Ovary (tissue), 9 donors: ENCODE data around the gene BUB1B. TPM values are rescaled to one million over a fixed set of nuclear protein-coding genes. Genes with fewer than 3 reads are reported as not detected.

Source experiments
- DNase-seq, 5 donors: peaks; one replicate each; pipeline ENCODE4 v3.0.0-alpha.2; 2019 to 2020
- H3K27ac ChIP-seq, 2 donors: fragments of 200-600 bp; one replicate each; pipeline versions ENCODE4 v1.5.1 to v1.8.0; 2019 to 2022
- H3K27me3 ChIP-seq: fragments of 200-600 bp; one replicate; pipeline ENCODE4 v1.8.0; 2022
- H3K36me3 ChIP-seq: fragments of 200-600 bp; sonication (generic); one replicate; pipeline ENCODE4 v1.5.1; 2019
- H3K4me1 ChIP-seq: one replicate; pipeline ENCODE4 v1.8.1; 2013; ENCODE audit warnings: mild to moderate bottlenecking, moderate library complexity; ENCODE audit not compliant: insufficient read depth
- H3K4me3 ChIP-seq: fragments of 200-600 bp; sonication (generic); one replicate; pipeline ENCODE4 v1.5.1; 2017
- H3K9me3 ChIP-seq, 2 donors: fragments of 200-600 bp in 1 of 2; sonication (generic) in 1 of 2; one replicate each; pipeline versions ENCODE4 v1.5.1 to v1.8.1; 2013 to 2019; ENCODE audit warnings: mild to moderate bottlenecking in 1 of 2, moderate library complexity in 1 of 2
- EP300 ChIP-seq: sonication (generic); formaldehyde crosslinking; IDR thresholded peaks from one replicate; pipeline ENCODE4 v1.6.1; 2017; ENCODE audit warnings: antibody characterized with exemption
- POLR2A ChIP-seq: fragments of 450-650 bp; IDR thresholded peaks from one replicate; pipeline ENCODE4 v1.6.1; 2017; ENCODE audit warnings: antibody characterized with exemption, mild to moderate bottlenecking, moderate library complexity
- WGBS, 3 donors: extraction: QIAGEN DNeasy Blood & Tissue Kit in 1 of 3; methylation state at CpG; one replicate each; pipeline versions ENCODE4 v1.1.5 to v1.1.7; 2013 to 2017; 5-methylcytosine and 5-hydroxymethylcytosine counted together
- intact Hi-C, 4 donors: fragments of 100-400 bp; cut with DNase I; formaldehyde crosslinking; loops; one replicate each; pipeline versions ENCODE4 v1.11.0 to v1.15.1; 2022 to 2023
- polyA plus RNA-seq, 2 donors: library from polyadenylated mRNA; stranded (reverse); fragments of 200-250 nt in 1 of 2; fragments of 350-450 nt in 1 of 2; fragmentation: Illumina TruSeq in 1 of 2; extraction: RNeasy Lipid Tissue Mini Kit (QIAGEN cat#74804) in 1 of 2; gene quantifications; one replicate each; pipeline ENCODE4 v1.2.3, GENCODE V29; 2013 to 2014
- total RNA-seq, 7 donors: library from RNA; depleted of rRNA in 2 of 7; stranded (reverse); fragments of >200 nt in 2 of 7; fragmentation: NEBNext Ultra II Directional in 3 of 7; extraction: Animal tissue kit (Norgen Biotek cat#: 25700) in 3 of 7; gene quantifications; one replicate each; pipeline versions ENCODE4 v1.1.0 to v1.2.4, GENCODE V29; 2016 to 2023
- TF ChIP-seq, protein P1 (sequence below), 3 donors: fragments of 450-650 bp in 2 of 3; fragments of 200-600 bp in 1 of 3; IDR thresholded peaks; one replicate each; pipeline versions ENCODE4 v1.5.1 to v1.8.0; 2016 to 2022; ENCODE audit warnings: antibody characterized with exemption in 3 of 3, mild to moderate bottlenecking in 1 of 3
- donor health status: DM: no; HTN: no; CAD: no; lungs with moderate emphysema.
- donor health status: DM: no; HTN: no; CAD: no.
- donor health status: Bipolar disorder and iron deficiency.
- donor health status: DM: yes; HTN: yes; CAD: no.
- donor health status: DM: no; HTN: no; CAD: no.
- donor health status: DM: yes; HTN: yes; CAD: no.

BUB1B gene
- total and polyA plus RNA-seq, 9 donors = 0.43 to 2.4 (median 1.2) TPM; not detected in 1

DNA sequence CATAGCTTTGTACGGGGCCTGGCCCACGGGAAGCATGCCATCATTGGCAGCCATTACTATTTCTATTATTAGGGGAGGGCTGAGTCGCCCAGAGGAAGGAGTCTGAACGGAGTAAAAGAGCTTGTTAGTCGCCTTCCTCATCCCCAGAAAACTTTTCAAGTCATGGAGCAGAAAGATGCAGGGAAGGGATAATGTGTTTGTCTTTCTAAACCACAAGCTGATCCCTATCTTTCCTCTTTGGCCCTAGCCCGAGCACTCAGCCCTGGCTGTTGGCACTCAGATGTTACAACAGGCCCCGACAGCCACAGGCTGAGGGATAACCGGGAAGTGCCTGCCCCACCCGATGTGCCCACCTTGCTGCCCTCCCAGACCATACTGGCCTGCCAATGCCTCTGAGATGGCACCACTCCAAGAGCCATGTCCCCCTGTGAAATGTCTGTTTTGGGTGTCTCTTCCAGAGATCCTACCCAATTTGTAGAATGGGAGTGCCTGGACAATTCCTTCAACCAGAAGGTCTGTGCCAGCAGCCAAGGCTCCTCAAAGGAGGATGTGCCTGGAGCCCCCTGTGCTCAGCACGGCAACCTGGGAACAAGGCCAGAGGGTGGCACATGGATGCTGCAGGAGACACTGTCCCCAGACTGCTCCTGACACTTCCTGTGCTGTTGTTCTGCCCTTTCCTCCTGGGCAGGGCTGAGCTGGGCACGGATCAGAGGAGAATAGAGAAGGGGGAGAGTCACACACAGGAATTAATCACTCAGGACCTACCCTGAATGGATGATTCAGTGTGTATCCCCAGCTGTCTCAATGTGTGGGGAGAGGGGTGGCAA is 88.8 kb downstream of the BUB1B start:
- Histone ChIP-seq H3K27me3 (no peaks in the 10 kb centered on the region), H3K4me3 (no peak overlapping the region), H3K36me3 (no peaks in the 10 kb centered on the region), H3K4me1 (peaks cover 8% of the 10 kb centered on the region), H3K27ac (no peak overlapping the region), H3K9me3 (no peaks in the 10 kb centered on the region)
- TF ChIP-seq EP300 (no peak), POLR2A (no peak)
- TF ChIP-seq, protein P1, sequence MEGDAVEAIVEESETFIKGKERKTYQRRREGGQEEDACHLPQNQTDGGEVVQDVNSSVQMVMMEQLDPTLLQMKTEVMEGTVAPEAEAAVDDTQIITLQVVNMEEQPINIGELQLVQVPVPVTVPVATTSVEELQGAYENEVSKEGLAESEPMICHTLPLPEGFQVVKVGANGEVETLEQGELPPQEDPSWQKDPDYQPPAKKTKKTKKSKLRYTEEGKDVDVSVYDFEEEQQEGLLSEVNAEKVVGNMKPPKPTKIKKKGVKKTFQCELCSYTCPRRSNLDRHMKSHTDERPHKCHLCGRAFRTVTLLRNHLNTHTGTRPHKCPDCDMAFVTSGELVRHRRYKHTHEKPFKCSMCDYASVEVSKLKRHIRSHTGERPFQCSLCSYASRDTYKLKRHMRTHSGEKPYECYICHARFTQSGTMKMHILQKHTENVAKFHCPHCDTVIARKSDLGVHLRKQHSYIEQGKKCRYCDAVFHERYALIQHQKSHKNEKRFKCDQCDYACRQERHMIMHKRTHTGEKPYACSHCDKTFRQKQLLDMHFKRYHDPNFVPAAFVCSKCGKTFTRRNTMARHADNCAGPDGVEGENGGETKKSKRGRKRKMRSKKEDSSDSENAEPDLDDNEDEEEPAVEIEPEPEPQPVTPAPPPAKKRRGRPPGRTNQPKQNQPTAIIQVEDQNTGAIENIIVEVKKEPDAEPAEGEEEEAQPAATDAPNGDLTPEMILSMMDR (IDR thresholded peaks at IDR 0.05) = no peak
- 70 to 74% (median 72%) methylated on average over 11 of the region's 11 CpGs for WGBS, 3 donors
- intact Hi-C loops = no loop called here
- peak in 1 of 5 donors; percentile 24 for DNase-seq

- no peak for TF ChIP-seq EP300
- TF ChIP-seq, protein P1 (IDR thresholded peaks at IDR 0.05) = no peak
- no peak for TF ChIP-seq POLR2A
- Histone ChIP-seq H3K36me3 (no peaks in the 10 kb centered on the region), H3K9me3 (no peaks in the 10 kb centered on the region), H3K27me3 (no peaks in the 10 kb centered on the region), H3K27ac (no peak overlapping the region), H3K4me1 (peaks cover 8% of the 10 kb centered on the region), H3K4me3 (no peak overlapping the region)
- 88 to 95% (median 89%) methylated on average over 8 of the region's 8 CpGs for WGBS, 3 donors
- intact Hi-C loops = no loop called here
- no peak for DNase-seq
These were observed 89.4 kb downstream of the BUB1B start for GRCh38 chr15:40250304-40250656.

DNA sequence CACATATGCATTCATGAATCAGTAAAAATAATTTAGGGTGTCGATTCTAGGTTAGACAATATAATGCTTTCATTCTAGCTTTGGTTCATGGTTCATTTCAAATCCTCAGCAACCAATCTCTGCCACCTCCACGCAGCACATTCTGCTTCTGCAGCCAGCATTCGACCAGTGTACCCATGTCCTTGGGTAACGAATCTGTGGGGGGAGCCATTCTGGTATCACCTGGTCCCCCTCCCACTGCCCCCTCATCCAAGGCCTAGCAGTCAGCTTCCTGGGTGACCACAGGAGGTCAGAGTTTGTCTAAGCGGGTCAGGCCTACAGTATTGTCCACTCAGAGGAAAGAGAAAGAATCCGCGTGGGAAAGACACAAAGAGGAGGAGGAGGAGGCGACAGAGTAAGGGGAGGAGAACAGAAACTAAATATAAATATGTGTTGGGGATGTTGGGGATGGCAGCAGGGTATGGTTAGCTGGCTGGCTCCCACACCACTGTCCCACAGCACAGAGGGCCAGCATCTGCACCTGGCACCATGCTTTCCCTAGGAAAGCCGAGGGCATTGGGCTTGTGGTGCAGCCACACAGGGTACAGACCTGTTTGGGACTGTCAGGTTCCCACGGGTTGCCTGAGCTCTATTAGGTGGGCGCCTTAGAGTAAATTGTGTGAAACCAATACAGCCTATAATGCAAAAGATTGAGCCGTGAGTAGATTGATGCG is 90.1 kb downstream of the BUB1B start:
- Histone ChIP-seq H3K27ac (no peak overlapping the region), H3K9me3 (no peaks in the 10 kb centered on the region)
- DNase-seq = peak in 1 of 5 donors; percentile 19

GRCh38 chr15:40251486-40252140 is 90.7 kb downstream of the BUB1B start:
- Histone ChIP-seq H3K27me3 (no peaks in the 10 kb centered on the region), H3K9me3 (no peaks in the 10 kb centered on the region), H3K4me1 (peaks cover 8% of the 10 kb centered on the region), H3K4me3 (no peak overlapping the region), H3K36me3 (no peaks in the 10 kb centered on the region), H3K27ac (no peak overlapping the region)
- WGBS, 3 donors = 89 to 92% (median 91%) methylated on average over 10 of the region's 10 CpGs
- TF ChIP-seq POLR2A (no peak), EP300 (no peak)
- TF ChIP-seq, protein P1 (IDR thresholded peaks at IDR 0.05) = no peak
- peak in 1 of 5 donors; percentile 17 for DNase-seq
- intact Hi-C loops = no loop called here

More for the DNA sequence above, 90.1 kb downstream of the BUB1B start:
- Histone ChIP-seq H3K36me3 (no peaks in the 10 kb centered on the region), H3K27me3 (no peaks in the 10 kb centered on the region), H3K4me3 (no peak overlapping the region), H3K4me1 (peaks cover 8% of the 10 kb centered on the region)
- TF ChIP-seq EP300 = no peak
- no peak for TF ChIP-seq POLR2A
- TF ChIP-seq, protein P1 (IDR thresholded peaks at IDR 0.05) = no peak
- WGBS, 3 donors = 90 to 92% (median 91%) methylated on average over 13 of the region's 13 CpGs
- intact Hi-C loops = no loop called here
